Activated CD4-positive, alpha-beta T cell treated with anti-CD3 and anti-CD28 coated beads for 1 hour (primary cell): ENCODE data around the gene TEC.
"Not testable (repeated sequence)": the region's sequence is repeated elsewhere in the genome, so short reads cannot be mapped to it uniquely, and the experiment has no call there.

Source experiments
- DNase-seq: peaks from one replicate; pipeline ENCODE4 v3.0.0-alpha.2; 2020

TEC gene

DNA sequence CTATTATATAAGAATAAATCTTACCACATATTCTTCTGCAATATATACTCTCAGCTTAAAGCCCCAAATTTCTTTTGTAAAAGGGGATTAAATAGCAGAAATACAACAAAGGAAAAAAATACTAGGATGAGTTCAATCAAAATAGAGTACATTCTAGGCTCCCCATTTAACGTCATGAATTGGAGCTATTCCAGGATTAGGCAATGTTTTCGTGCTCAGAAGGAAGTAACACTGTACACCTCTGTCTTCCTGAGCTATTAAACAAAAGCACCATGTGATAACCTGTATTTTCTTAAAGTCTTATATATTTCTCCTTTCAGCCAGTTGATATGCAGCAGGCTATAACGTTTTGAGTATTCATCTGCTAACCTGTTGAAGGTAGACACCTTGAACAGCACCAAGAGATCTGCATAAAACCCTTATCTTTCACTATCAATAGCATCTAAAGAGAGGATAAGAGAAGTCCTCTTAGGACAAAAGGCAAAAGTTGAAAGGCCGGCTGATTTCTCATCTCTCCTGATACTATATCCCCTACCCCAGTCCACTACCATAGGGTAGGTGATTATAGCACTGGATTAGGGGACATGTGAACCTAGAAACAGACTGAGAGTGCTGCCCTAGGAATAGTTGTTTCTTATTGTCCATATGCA is 31.5 kb downstream of the TEC start:
- DNase-seq: no peak

DNA sequence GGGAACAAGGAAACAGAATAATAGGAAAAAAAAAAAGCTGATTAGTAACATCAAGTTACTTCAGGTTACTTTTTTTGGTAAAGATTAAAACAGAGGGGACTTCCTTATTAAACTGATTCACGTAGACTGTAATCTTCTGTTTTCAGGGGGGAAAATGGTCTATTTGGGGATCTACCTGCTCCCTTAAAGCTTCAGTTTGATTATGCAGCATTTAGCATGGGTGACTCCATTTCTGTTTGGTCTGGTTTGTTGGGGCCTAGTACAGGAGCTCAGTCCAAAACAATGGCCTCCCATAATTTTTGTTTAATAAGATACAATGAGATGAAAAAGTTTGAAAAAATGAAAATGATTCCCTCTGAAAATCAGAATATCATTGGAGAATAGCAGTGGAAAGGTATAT is 34.6 kb downstream of the TEC start:
- no peak for DNase-seq

DNA sequence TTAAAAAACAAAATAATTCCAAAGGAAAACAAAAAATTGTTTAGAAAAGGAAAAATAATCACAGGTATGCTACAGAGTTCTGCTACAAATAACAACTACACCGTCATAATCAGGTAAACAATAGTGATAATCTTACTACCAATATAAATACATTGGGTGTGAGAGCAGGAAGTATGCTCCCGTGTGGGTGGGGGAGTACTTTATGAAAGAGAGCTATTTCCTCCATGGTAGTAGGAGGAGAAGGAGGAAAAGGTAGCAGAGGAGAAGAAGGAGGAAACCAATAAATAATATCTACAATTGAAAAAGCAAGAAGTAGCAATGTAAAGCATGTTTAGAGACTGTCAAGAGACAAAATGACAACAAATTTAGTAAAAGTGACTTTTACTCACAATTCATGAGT is 35.1 kb downstream of the TEC start:
- no peak for DNase-seq

DNA sequence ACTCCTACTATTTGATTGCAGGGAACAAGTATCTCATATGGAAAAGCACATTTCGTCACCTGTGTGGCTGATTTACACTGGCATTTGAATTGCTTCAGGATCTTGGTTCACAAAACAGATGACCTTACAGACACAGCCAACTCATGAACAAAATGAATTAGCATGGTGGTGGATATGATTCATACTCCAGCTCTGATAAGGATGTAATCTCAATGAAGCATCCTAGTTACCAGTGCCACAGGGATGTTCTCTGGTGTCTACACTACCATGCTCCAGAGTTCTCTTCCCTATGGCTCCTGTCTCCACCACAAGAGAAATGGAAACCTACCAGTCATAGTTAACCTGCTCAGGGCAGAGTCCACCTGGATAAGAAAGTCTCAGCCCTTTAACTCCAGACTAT is 40.7 kb downstream of the TEC start:
- no peak for DNase-seq

DNA sequence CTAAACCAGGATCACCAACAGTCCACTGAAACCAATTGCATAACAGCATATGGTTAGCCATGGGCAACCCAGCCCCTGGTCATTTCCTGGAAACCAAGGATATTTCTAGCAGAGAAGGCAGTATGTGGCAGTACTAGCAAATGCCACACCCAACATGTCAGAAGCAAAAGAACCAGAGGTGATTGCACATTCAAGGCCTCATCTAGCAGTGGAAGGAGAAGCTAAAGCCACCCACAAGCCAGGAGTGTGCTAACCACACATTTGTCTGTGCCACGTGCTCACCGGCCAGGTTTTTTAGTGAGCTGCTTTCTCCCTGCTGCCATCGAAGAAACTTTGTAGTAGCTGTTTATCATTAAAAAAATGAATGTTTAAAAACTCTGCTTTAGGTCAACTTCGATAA is 42.0 kb downstream of the TEC start:
- DNase-seq: no peak

DNA sequence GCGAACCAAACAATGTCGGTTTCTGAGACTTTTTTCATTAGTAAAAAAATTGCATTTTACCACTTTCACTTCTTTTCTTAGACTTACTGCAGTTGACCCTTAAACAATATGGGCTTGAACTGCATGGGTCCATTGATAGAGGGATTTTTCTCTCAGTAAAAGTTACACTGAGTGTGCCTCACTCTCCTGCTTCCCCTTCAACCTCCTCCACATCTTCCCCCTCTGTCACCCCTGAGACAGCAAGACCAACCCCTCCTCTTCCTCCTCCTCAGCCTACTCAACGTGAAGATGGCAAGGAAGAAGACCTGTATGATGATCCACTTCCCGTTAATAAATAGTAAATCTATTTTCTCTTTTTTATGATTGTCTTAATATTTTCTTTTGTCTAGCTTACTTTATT is 43.4 kb downstream of the TEC start:
- no peak for DNase-seq

DNA sequence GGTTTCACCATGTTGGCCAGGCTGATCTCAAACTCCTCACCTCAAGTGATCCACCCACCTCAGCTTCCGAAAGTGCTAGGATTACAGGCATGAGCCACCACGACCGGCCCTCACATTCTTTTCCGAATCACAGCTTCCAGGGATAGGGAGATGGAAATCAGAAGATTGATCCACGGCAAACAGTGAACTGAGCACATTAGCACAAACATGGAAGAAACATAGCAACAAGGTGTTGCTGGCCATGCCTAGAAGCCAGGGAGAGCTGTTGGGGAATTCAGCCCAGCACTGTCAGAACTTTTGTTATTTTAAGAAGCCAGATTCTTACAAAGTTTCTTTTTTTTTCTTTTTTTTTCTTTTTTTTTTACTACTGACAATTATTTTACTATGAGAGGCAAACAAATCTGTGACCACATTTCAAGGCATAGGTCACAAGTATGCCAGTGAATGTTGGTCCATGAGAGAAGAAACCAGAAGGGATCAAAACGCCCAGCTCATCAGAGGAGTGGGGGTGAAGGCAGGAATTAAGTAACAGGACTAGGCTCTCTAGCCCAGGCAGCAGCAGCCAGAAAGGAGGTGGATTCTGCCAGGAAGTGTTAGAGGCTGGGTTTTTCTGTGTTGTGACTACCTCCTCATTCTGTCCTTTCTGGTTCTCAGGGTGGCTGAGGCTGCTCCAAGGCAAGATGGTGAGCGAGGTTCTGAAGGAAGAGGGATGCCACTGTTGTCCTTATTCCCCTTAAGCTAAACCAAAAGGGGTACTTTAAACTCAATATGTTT is 44.1 kb downstream of the TEC start:
- no peak for DNase-seq

DNA sequence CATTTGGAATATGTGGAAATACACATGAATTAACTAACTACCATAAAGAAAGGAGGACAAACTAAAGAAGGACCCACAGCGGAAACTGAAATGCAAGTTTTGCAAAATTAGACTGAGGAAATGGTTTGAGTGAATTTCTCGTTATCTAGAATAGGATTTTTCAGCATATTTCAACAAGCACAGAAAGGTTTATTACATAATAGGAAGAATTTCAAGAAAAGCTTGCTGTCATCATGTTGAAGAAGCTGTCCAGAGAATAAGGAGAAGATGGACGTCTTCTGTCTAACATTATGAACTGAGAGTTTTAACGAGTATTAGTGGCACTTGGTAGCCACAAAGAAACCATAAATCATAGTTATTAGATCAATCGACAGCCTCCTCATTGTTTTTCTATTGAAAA is 45.0 kb downstream of the TEC start:
- DNase-seq: no peak

DNA sequence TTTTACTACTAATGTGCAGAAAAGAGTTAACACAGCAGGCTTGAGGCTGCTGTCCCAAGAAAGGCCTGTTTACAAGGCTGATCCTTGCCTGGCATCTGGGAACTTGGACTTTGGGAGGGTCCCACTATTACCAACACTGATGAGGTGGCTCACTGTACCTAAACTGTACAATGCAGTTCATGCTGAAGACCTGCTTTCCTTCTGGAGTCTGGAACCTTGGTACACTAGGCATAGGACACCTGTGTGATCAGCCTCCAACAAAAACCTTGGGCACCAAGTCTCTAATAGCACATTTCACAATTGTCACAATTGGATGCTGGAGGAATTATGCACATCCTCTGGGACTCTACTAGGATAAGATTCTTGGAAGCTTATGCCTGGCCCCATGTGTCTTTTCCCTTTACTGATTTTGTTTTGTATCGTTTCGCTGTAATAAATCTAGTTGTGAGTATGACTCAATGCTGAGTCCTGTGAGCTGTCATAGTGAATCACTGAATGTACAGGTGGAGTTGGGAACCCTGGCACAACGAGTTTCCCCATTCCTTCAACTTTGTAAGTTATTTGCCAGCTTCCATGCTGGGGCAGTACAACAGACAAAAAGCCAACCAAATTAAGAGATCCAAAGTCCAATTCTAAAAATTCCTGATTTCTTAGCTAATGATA is 45.9 kb downstream of the TEC start:
- DNase-seq: no peak

DNA sequence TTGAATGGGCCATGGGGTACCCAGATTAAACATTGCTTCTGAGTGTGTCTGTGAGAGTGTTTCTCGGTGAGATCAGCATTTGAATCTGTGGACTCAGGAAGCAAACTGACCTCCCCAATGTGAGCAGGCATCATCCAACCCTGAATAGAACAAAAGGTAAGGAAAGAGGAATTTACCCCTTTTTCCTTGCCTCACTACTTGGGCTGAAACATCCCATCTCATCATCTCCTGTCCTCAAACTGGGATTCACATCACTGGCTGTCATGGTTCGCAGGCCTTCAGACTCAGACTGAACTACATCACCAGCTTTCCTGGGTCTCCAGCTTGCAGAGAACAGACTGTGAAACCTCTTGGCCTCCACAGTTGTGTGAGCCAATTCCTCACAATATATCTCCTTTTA is 47.1 kb downstream of the TEC start:
- no peak for DNase-seq

DNA sequence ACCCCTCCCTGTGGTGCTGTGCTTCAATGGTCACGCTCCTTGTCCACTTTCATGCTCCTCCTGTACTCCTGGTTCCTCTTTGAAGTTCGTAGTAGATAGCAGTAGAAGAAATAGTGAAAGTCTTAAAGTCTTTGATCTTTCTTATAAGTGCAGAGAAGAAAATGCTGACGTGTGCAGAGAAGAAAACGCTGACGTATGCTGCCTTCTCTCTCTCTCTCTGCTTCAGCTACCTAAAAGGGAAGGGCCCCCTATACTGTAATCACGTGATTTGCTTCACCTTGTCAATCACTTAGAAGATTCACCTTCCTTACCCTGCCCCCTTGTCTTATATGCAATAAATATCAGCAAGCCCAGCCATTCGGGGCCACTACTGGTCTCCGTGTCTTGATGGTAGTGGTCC is 50.2 kb downstream of the TEC start:
- not testable (repeated sequence) for DNase-seq

DNA sequence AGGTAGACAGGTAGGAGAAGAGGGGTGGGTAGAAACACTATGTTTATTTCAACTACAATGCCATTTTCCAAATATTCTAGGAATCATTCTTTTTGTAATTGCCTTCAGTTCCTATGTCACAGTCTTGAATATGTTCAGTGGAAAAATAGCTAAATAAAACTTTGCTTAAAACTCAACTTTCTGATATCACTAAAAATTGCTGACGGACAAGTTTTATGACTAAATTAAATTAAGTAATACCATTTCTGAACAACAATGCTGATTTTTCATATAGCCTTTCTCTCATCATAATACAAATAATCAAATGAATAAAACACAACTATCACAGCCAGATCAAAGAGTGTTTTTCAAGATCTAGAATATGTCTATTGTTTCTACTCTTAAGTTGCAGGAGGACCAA is 53.1 kb downstream of the TEC start:
- DNase-seq: no peak

DNA sequence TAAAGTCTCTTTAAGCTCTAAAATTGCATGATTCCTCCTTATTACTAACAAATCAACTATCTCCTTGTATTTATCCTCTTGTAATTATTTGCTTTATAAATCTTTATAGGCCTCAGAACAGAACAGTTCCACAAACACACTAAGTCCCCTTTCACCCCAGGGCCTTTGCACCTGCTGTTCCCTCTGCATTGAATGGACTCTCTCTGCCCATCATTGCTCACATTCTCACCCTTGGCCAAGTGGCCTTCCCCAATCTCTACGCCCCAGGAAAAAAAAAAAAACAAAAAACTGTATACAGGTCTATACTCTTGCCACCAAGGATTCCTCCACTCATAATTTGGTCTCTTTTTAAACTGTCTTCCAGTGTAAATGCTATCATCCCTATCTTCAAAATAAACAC is 53.7 kb downstream of the TEC start:
- DNase-seq: no peak

DNA sequence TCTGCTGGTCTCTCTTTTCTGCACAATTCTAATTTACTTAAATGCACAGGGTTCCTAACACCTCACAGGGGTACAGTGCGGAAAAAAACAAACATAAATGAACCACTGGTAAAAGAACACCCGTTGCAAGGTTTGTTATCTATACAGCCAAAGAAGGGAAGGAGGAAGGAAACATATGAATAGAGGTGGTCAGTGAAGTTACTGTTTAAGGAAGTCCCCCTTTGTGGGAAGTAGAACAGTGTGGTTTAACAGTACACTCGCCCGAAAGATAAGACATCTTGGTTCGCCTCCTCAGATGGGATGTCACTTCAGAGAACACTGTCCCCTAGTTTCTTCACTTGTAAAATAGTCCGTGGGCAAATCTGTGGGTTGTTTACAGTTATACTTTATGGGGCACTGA is 57.5 kb downstream of the TEC start:
- DNase-seq: no peak

DNA sequence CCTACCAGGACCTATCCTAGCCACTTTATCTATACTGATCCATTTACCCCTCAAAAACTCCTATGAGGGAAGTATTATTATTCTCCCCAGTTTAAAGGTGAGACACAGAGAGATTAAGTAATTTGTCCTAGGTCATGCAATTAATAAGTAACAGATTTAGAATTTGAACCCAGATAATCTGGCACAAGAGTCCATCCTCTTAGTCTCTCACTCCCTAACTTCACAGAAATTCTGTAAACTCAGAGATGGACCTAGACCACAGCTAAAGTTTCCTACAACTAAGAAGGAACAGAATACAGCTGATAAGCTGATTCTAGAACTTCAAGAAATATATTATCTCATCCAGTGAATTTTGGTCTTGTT is 58.7 kb downstream of the TEC start:
- DNase-seq: no peak

DNA sequence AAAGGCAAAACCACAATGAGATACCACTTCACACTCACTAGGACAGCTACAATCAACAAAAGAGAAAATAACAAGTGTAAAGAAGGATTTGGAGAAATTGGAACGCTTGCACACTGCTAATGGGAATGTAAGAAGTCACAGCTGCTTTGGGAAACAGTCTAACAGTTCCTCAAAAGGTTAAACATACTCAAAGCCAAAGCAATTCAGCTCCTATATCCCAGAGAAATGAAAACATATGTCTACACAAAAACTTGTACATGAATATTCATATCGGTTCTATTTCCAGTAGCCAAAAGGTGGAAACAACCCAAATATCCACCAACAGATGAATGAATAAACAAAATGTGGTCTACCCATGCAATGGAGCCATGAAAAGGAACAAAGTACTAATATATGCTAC is 64.0 kb downstream of the TEC start:
- no peak for DNase-seq

DNA sequence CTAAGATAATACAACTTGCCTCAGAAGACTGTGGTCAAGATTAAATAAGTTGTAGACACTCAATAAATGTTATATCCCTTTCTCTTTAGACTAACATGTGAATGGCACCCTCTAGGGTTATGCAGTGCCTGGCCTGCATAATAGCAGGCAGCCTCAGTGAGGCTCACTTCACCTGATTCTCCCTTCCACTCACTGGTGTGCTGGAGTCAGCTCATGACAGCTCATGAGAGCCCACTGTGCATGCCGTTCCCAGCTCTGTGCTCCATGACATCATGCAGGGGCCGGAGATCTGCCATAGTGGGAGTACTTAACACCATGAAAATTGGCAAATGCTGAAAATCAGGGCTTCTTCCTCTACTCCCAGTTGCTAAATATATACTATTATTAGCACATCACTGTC is 64.5 kb downstream of the TEC start:
- no peak for DNase-seq

DNA sequence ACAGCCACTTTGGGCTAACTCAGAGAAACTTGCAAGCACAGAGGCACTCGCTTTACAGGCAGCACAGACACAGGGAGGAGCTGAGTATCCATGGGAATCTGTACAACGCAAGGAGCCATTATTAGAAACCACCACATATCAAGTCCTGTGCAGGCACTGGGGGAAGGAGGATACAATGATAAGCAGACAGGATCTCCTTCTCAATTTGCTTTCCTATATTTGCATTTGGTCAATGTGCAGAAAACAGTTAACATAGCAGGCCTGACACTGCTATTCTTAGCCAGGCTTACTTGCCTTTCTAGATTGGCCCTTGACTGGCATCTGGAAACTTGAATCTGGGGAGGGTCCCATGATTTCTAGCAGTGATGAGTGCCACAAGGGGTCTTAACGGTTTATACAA is 65.8 kb downstream of the TEC start:
- no peak for DNase-seq

DNA sequence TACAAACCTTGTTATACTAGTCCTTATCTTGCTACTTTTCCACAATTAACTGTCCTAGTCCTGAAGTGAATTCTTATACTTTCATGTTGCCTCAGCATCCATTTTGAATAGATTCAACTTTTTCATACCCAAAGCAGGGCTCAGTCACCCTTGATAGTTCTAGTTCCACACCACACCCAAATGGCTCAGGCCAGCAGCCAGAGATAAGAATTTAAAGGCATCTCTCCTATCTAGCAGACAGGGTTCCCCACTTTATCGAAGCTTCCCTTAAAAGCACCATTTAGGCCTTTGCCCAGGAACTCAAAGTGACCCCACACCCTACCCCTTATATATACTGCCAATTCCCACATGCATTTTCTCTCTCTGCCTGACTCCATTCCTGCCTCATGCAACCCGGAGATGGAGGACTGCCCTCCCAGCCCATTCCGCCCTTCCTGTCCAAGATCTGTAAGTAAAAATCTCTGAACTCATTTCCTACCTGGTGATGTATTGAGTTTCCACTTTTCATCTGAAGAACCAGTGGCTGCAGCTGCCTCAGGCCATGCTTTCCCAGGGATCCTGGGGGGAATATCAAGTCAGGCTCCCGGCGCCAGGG is 71.9 kb downstream of the TEC start:
- no peak for DNase-seq

DNA sequence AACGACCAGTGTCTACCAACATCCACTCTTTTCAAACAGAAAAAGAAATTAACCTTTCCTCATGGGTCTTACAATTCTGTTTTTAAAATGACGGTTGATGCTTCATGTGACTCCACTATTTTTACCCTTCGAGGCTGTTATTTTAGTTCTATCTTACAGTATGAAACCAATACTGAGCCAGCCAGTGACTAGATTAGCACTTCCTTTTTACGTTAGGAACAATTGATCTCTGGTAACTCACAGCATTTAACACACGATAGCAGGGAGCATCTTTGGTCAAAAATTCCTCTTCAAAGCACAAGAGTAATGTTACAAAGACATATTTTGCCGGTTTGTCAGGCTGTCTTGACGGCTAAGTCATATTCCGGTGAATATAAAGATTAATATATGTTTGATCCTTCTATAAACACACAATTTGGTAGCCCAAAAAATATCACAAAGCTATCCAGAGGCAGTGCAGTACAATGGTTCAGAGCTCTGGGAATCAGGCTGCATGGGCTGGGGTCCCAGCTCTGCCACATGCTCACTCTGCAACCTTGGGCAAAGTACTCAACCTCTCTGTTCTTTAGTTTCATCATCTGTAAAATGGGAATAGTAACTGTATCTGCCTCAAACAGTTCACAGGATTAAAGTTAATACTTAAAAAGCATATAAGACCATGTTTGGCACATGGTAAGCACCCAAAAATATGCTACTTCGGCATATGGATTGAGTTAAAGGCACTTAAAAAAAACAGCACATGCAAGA is 72.7 kb downstream of the TEC start:
- no peak for DNase-seq

DNA sequence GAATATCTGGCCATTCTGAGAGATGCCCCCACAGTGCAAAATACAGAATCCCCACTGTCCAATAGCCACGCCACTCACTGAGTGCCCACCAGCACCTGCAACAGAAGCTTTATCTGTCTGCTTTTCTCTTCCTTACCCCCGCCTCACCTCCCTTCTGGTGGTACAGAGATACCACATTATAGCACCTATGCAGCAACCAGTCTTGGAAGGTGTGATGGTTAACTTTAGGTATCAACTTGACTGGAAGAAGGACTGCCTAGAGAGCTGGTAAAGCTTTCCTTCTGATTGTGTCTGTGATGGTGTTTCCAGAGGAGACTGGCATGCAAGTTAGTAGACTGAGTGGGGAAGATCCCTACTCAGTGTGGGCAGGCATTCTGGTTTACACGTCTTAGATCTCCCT is 73.8 kb downstream of the TEC start:
- no peak for DNase-seq

DNA sequence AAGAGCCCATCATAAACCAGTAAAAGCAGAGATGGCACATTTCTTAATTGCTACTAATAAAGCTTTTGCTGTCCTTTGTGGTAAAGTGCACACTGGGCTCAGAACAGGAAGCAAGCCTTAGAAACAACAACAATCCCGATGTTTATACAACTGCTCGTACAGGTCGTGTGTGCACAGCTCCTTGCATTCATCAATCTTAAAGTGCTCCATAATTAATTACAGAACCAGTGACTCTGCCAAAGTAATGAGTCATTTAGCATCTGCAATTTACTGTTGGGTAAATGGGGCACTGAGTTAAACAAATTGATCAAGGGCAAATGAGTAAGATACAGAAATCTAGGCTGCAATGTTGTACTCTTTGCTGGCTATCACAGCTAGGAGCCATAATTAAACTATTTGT is 74.3 kb downstream of the TEC start:
- DNase-seq: no peak

DNA sequence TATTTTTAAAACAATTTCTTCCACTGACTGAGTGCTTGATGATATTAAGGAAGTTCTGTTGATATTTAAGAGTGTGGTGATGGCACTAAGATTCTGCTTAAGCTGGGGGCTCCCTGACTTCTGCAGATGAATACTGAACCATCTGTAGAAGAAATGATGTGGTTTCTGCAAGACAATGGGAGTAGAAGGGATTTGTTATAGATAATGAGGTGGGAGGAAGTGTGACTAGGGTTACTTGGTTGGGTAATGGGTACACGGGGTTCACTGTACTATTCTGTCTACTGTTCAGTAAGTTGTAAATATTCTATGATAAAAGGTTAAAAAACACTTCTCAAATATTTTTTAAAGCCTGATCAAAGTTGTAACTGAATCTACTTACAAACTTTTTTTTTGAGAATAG is 74.7 kb downstream of the TEC start:
- DNase-seq: no peak
